ENCODE results near the gene SYT6.

DNA sequence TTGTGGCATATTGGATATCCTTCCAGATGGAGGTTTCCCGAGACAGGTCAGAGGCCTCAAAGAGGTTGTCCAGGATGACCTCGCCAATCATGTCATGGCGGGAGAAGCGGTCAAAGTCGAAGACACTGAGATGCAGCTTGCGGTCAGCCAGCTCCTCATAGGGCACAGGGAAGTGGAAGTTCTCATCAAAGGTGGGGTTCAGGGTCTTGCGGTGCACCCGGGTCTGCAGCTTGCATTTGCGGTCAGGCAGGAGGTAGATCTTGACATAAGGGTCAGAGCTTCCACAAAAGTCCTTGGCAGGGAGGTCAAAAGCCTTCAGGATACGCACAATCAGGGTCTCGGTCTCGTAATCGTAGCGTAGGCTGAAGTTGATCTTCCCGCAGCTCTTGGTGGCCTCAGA lies 16.2 kb downstream of the SYT6 start:
- no peak for TF ChIP-seq POLR2A (IDR thresholded peaks at IDR 0.05)
- TF ChIP-seq, protein P1, sequence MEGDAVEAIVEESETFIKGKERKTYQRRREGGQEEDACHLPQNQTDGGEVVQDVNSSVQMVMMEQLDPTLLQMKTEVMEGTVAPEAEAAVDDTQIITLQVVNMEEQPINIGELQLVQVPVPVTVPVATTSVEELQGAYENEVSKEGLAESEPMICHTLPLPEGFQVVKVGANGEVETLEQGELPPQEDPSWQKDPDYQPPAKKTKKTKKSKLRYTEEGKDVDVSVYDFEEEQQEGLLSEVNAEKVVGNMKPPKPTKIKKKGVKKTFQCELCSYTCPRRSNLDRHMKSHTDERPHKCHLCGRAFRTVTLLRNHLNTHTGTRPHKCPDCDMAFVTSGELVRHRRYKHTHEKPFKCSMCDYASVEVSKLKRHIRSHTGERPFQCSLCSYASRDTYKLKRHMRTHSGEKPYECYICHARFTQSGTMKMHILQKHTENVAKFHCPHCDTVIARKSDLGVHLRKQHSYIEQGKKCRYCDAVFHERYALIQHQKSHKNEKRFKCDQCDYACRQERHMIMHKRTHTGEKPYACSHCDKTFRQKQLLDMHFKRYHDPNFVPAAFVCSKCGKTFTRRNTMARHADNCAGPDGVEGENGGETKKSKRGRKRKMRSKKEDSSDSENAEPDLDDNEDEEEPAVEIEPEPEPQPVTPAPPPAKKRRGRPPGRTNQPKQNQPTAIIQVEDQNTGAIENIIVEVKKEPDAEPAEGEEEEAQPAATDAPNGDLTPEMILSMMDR (IDR thresholded peaks at IDR 0.05) = no peak
